MCF 10A (cell line): ENCODE measurements around the gene BTBD6. TPM values are rescaled to one million over a fixed set of nuclear protein-coding genes. Genes with fewer than 3 reads are reported as not detected.
"Not testable (repeated sequence)": the region's sequence is repeated elsewhere in the genome, so short reads cannot be mapped to it uniquely, and the experiment has no call there.

ENCODE experiments used
- BruUV-seq: library from RNA; stranded (reverse); fragments of 400-500 nt; replicated peaks from 2 replicates; lab custom pipeline; 2021; lab: Mats Ljungman, UMichigan
- CTCF ChIA-PET: fragments of 300-600 bp; sonication (Branson Sonifier 250); formaldehyde crosslinking; extraction: SDS; loops from one replicate; lab custom pipeline; 2021; ENCODE audit warnings: antibody characterized with exemption, inconsistent platforms; lab: Yijun Ruan, JAX
- POLR2A ChIA-PET: fragments of 300-600, 350-650 bp; sonication (Branson Sonifier 250); formaldehyde crosslinking; extraction: SDS; loops from one replicate; lab custom pipeline; 2020; ENCODE audit warnings: antibody characterized with exemption, inconsistent platforms; lab: Yijun Ruan, JAX
- DNase-seq: peaks from one replicate; pipeline ENCODE4 v3.0.0-alpha.2; 2018; ENCODE audit not compliant: unreplicated experiment
- H3K27ac Mint-ChIP-seq: one replicate; pipeline ENCODE4 v1.8.0; 2022; ENCODE audit warnings: mild to moderate bottlenecking, low read depth, mixed read lengths; ENCODE audit not compliant: unreplicated experiment
- H3K27me3 Mint-ChIP-seq: one replicate; pipeline ENCODE4 v1.8.0; 2022; ENCODE audit warnings: mixed read lengths; ENCODE audit not compliant: insufficient read depth, unreplicated experiment
- H3K36me3 Mint-ChIP-seq: one replicate; pipeline ENCODE4 v1.8.0; 2022; ENCODE audit warnings: mild to moderate bottlenecking, moderate library complexity, mixed read lengths; ENCODE audit not compliant: insufficient read depth, unreplicated experiment
- H3K4me1 Mint-ChIP-seq: one replicate; pipeline ENCODE4 v1.8.0; 2022; ENCODE audit warnings: mixed read lengths; ENCODE audit not compliant: insufficient read depth, unreplicated experiment
- H3K4me3 Mint-ChIP-seq: one replicate; pipeline ENCODE4 v1.8.0; 2022; ENCODE audit warnings: mild to moderate bottlenecking, moderate library complexity, mixed read lengths; ENCODE audit not compliant: unreplicated experiment
- H3K9me3 Mint-ChIP-seq: one replicate; pipeline ENCODE4 v1.8.0; 2022; ENCODE audit warnings: mixed read lengths; ENCODE audit not compliant: unreplicated experiment
- CTCF ChIP-seq: fragments of 200-600 bp; IDR thresholded peaks from one replicate; pipeline ENCODE4 v1.8.0; 2022; ENCODE audit warnings: antibody characterized with exemption, mild to moderate bottlenecking; ENCODE audit not compliant: unreplicated experiment
- intact Hi-C: fragments of 100-400 bp; cut with micrococcal nuclease; formaldehyde crosslinking; loops from 2 replicates; pipeline ENCODE4 v1.14.1; 2022
- total RNA-seq: library from RNA; stranded (reverse); gene quantifications from 2 replicates; pipeline ENCODE4 v1.2.3, GENCODE V29; 2022

BTBD6 gene
- total RNA-seq, 1 experiment from 2014 or later: 24.5 TPM

- POLR2A ChIA-PET: no interaction called here
- H3K4me3 Mint-ChIP-seq: no peak overlapping the region
- H3K9me3 Mint-ChIP-seq: no peaks in the 10 kb centered on the region
- no peak overlapping the region for H3K27ac Mint-ChIP-seq
- DNase-seq: no peak
- no peak for TF ChIP-seq CTCF
- no TSS peak for BruUV-seq
- CTCF ChIA-PET: interaction anchor here (1.0 kb wide), 1 partner anchor 300 kb away, joined by 4 read pairs; no protein-coding TSS in a partner anchor
- intact Hi-C loops: no loop called here
- no peaks in the 10 kb centered on the region for H3K27me3 Mint-ChIP-seq
- H3K36me3 Mint-ChIP-seq: peaks cover 10% of the 10 kb centered on the region
- no peaks in the 10 kb centered on the region for H3K4me1 Mint-ChIP-seq
Measured at GRCh38 chr14:105274637-105275036, 26.3 kb downstream of the BTBD6 start.

- no TSS peak for BruUV-seq
- Mint-ChIP-seq H3K36me3 (peaks cover 10% of the 10 kb centered on the region), H3K4me1 (no peaks in the 10 kb centered on the region), H3K27ac (no peak overlapping the region), H3K9me3 (no peaks in the 10 kb centered on the region), H3K27me3 (no peaks in the 10 kb centered on the region), H3K4me3 (no peak overlapping the region)
- ChIA-PET CTCF (interaction anchor here (0.6 to 1.0 kb wide), 4 partner anchors 35 to 301 kb away, joined by 3 to 5 read pairs (median 4); no protein-coding TSS in a partner anchor), POLR2A (no interaction called here)
- no peak for DNase-seq
- intact Hi-C loops: no loop called here
- no peak for TF ChIP-seq CTCF
Measured at GRCh38 chr14:105275267-105275946, 27.1 kb downstream of the BTBD6 start.

- H3K9me3 Mint-ChIP-seq, BruUV-seq, intact Hi-C loops, POLR2A ChIA-PET, DNase-seq, H3K27ac Mint-ChIP-seq, H3K4me1 Mint-ChIP-seq, CTCF ChIA-PET, H3K4me3 Mint-ChIP-seq, H3K27me3 Mint-ChIP-seq: not testable (repeated sequence)
- peaks cover 16% of the 10 kb centered on the region for H3K36me3 Mint-ChIP-seq
Measured at GRCh38 chr14:105277448-105277847, 29.1 kb downstream of the BTBD6 start.

GRCh38 chr14:105279642-105280361 is 31.5 kb downstream of the BTBD6 start:
- no peaks in the 10 kb centered on the region for H3K27me3 Mint-ChIP-seq
- TF ChIP-seq CTCF: no peak
- no peak overlapping the region for H3K27ac Mint-ChIP-seq
- no peaks in the 10 kb centered on the region for H3K9me3 Mint-ChIP-seq
- ChIA-PET CTCF (interaction anchor here (0.6 to 1.7 kb wide), 5 partner anchors 10 to 76 kb away, joined by 3 to 7 read pairs (median 3); no protein-coding TSS in a partner anchor), POLR2A (interaction anchor here (0.9 kb wide), 1 partner anchor 192 kb away, joined by 3 read pairs; no protein-coding TSS in a partner anchor)
- BruUV-seq: no TSS peak
- DNase-seq: no peak
- intact Hi-C loops: loop anchor here (2.0 to 5.0 kb wide), 2 partner anchors 72 to 303 kb away; no protein-coding TSS in a partner anchor
- peaks cover 20% of the 10 kb centered on the region for H3K36me3 Mint-ChIP-seq
- H3K4me3 Mint-ChIP-seq: no peak overlapping the region
- H3K4me1 Mint-ChIP-seq: peaks cover 6% of the 10 kb centered on the region
